Measurements from ENCODE around the gene REXO5. TPM values are rescaled to one million over a fixed set of nuclear protein-coding genes. Genes with fewer than 3 reads are reported as not detected.

Gene REXO5, protein sequence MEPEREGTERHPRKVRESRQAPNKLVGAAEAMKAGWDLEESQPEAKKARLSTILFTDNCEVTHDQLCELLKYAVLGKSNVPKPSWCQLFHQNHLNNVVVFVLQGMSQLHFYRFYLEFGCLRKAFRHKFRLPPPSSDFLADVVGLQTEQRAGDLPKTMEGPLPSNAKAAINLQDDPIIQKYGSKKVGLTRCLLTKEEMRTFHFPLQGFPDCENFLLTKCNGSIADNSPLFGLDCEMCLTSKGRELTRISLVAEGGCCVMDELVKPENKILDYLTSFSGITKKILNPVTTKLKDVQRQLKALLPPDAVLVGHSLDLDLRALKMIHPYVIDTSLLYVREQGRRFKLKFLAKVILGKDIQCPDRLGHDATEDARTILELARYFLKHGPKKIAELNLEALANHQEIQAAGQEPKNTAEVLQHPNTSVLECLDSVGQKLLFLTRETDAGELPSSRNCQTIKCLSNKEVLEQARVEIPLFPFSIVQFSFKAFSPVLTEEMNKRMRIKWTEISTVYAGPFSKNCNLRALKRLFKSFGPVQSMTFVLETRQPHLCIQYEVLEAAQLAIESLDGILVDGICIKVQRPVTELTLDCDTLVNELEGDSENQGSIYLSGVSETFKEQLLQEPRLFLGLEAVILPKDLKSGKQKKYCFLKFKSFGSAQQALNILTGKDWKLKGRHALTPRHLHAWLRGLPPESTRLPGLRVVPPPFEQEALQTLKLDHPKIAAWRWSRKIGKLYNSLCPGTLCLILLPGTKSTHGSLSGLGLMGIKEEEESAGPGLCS
- total RNA-seq = 1 to 10 TPM; 4.7 to 7.6 TPM

DNA sequence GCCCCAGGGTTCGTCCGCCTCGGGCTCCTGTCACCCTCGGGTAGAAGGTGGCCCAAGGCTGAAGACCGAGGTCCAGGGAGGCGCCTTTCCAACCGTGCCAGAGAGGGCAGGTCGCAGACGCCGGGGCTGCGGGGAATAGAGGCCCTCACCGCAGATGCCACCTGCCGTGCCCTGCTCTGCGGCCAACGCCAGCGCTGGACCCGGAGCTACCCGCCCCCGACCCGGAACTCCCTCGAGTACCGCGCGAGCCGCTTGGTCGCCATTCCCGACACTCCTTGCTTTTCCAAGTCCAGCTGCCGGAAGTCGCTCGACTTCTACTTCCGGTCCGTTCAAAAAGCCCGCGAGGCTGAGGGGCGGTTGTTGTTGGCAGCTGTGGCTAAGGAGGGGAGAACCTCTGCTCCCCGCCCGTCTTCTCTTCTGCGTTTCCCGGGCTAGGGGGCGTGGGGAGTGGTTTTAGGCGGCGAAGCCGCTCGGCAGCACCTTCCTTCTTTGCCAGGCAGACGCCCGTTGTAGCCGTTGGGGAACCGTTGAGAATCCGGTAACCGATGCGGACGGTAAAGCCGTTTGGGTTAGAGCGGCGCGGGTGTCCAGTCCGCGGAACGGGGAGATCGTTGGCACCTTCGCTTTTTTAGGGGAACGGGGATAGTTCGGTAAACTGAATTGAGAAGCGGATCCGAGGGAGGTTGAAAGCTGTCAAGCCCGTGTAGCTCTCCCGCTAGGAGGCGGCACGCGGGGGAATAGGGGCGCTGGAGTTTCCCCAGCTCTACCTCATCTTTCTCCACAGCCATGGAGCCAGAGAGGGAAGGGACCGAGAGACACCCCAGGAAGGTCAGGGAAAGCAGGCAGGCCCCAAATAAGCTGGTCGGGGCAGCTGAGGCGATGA is at the start of gene REXO5, which contains the start of gene ERI2:
Gene REXO5, plus strand, starts transcription at position 360 of the 883 bp plus-strand sequence. Its CDS starts 427 bp downstream, at position 787.
Gene ERI2, minus strand, starts transcription at position 305 of the 883 bp plus-strand sequence. Its CDS starts 42 bp downstream, at position 263.

GRCh38 chr16:20763461-20764232 is 42.7 kb upstream of the REXO5 start, which contains the start of gene ACSM3:
Gene ACSM3, plus strand, starts transcription at chr16:20764014. Its CDS starts 6,021 bp downstream, at chr16:20770035.

Small RNA genes lying within 50 kb of the gene (small RNA-seq; reads per million reads assigned to genes)
- gene RF00618 = 0 reads per million in 2 donors
- 1.4 to 5.0 reads per million in 2 donors for gene RNU6-944P

Other genes starting within 250 kb of the REXO5 start
- not detected for gene ACSM2B, start 230.2 kb upstream of the REXO5 start, total RNA-seq
- gene ACSM1, start 108.8 kb upstream of the REXO5 start, total RNA-seq = not detected
- 10 to 100 TPM; 52.0 to 84.6 TPM for gene THUMPD1, start 64.7 kb upstream of the REXO5 start, total RNA-seq
- 1 to 10 TPM in 1 of 2 donors, under 1 TPM in 1; 0.34 to 2.0 TPM for gene ACSM3, start 42.5 kb upstream of the REXO5 start, total RNA-seq
- gene ERI2, start 55 bp upstream of the REXO5 start, total RNA-seq = 10 to 100 TPM; 25.0 to 29.3 TPM
- gene DCUN1D3, start 93.8 kb downstream of the REXO5 start, total RNA-seq = 10 to 100 TPM; 10.3 to 12.7 TPM
- 10 to 100 TPM; 12.3 to 22.0 TPM for gene LYRM1, start 94.2 kb downstream of the REXO5 start, total RNA-seq